ENCODE results near the gene IL32. TPM values are rescaled to one million over a fixed set of nuclear protein-coding genes. Genes with fewer than 3 reads are reported as not detected.

Gene IL32
- 10 to 100 TPM; 24.0 to 53.6 (median 28.9) TPM for total RNA-seq

- no peaks in the 10 kb centered on the region for H3K9me3 ChIP-seq
- H3K4me3 ChIP-seq (replicated peaks in 1 of 3), result peak within 1 kb of the TSS in 1 of 3 donors; percentile 18
- peaks cover 0 to 36% of the 10 kb centered on the region in 2 donors for H3K4me1 ChIP-seq
- 58 to 62% methylated on average over 13 of the region's 13 CpGs for WGBS, 2 donors
- H3K27ac ChIP-seq, result peak within 1 kb of the TSS; percentile 54 to 76 (median 71)
- H3K36me3 ChIP-seq, result no peaks in the 10 kb centered on the region
- intact Hi-C loops (cut with DNase I), result loop anchor here (10.0 kb wide), 1 partner anchor 60 kb away; no protein-coding TSS in a partner anchor
- TF ChIP-seq POLR2A (IDR thresholded peaks at IDR 0.05), result peak in 1 of 2 donors; percentile 16
- TF ChIP-seq, protein P1, sequence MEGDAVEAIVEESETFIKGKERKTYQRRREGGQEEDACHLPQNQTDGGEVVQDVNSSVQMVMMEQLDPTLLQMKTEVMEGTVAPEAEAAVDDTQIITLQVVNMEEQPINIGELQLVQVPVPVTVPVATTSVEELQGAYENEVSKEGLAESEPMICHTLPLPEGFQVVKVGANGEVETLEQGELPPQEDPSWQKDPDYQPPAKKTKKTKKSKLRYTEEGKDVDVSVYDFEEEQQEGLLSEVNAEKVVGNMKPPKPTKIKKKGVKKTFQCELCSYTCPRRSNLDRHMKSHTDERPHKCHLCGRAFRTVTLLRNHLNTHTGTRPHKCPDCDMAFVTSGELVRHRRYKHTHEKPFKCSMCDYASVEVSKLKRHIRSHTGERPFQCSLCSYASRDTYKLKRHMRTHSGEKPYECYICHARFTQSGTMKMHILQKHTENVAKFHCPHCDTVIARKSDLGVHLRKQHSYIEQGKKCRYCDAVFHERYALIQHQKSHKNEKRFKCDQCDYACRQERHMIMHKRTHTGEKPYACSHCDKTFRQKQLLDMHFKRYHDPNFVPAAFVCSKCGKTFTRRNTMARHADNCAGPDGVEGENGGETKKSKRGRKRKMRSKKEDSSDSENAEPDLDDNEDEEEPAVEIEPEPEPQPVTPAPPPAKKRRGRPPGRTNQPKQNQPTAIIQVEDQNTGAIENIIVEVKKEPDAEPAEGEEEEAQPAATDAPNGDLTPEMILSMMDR (IDR thresholded peaks at IDR 0.05), result no peak
- H3K27me3 ChIP-seq, result no peaks in the 10 kb centered on the region
- peak; percentile 47 to 48 for DNase-seq
Measured at GRCh38 chr16:3065069-3065741, at the start of gene IL32. IL32 (plus strand) TSS chr16:3065640; CDS start chr16:3065812, 172 bp downstream.

DNA sequence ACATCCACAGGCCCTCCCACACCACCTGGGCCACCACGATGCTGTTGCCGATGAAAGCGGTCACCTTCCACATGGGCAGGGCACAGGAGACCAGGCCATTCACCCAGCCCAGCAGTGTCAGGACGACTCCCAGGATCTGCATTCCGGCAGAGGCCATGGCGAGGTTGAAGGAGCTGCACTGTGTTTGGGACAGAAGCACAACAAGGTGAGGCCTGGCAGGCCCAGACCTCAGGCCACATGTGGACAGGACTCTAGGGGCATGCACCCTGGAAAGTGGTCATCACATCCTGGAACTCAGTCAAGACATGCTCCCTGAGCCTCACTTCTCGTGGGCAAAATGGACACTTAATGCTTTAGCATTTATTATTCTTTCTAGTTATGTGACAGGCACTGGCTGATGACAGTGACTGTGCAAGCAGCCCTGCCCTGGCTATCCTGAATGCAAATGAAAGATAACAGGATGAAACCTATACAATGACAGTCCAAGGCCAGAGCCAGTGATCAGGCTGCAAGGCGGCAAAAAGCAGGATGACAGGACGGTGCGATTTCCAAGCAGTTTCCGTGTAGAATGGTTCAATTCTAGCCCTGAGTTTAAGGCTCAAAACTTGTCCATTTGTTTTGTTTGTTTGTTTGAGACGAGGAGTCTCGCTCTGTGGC lies 49.4 kb upstream of the IL32 start:
- Histone ChIP-seq H3K4me3 (replicated peaks in 1 of 3) (no peak overlapping the region), H3K9me3 (no peaks in the 10 kb centered on the region), H3K27ac (no peak overlapping the region), H3K4me1 (peaks cover 10 to 27% of the 10 kb centered on the region in 2 donors), H3K36me3 (no peaks in the 10 kb centered on the region), H3K27me3 (no peaks in the 10 kb centered on the region)
- no peak for DNase-seq
- intact Hi-C loops (cut with DNase I), result no loop called here
- TF ChIP-seq POLR2A (IDR thresholded peaks at IDR 0.05), result no peak
- TF ChIP-seq, protein P1 (IDR thresholded peaks at IDR 0.05), result no peak
- WGBS, 2 donors, result 86 to 89% methylated on average over 11 to 13 of the region's 13 CpGs

- 54 to 82% methylated on average over 8 to 18 of the region's 20 CpGs for WGBS, 2 donors
- TF ChIP-seq, protein P1 (IDR thresholded peaks at IDR 0.05), result no peak
- no peak for TF ChIP-seq POLR2A (IDR thresholded peaks at IDR 0.05)
- peaks cover 24 to 34% of the 10 kb centered on the region in 2 donors for H3K4me1 ChIP-seq
- intact Hi-C loops (cut with DNase I), result no loop called here
- H3K27me3 ChIP-seq, result no peaks in the 10 kb centered on the region
- no peak overlapping the region for H3K27ac ChIP-seq
- H3K36me3 ChIP-seq, result no peaks in the 10 kb centered on the region
- no peaks in the 10 kb centered on the region for H3K9me3 ChIP-seq
- DNase-seq, result no peak
- H3K4me3 ChIP-seq (replicated peaks in 1 of 3), result no peak overlapping the region
Measured at GRCh38 chr16:3017344-3017743, 48.1 kb upstream of the IL32 start.

GRCh38 chr16:3017794-3018506 lies 47.5 kb upstream of the IL32 start, which contains the start of gene CLDN6:
CLDN6 (minus strand) TSS chr16:3018183; CDS start chr16:3016021, 2,162 bp downstream.
- 5% methylated on average over 15 to 23 of the region's 52 CpGs for WGBS, 2 donors
- no peak within 1 kb of the TSS for H3K4me3 ChIP-seq (replicated peaks in 1 of 3)
- no peak for TF ChIP-seq POLR2A (IDR thresholded peaks at IDR 0.05)
- TF ChIP-seq, protein P1 (IDR thresholded peaks at IDR 0.05), result peak in 1 of 6 experiments; percentile 6
- intact Hi-C loops (cut with DNase I), result no loop called here
- peak; percentile 30 to 42 for DNase-seq
- no peaks in the 10 kb centered on the region for H3K9me3 ChIP-seq
- H3K4me1 ChIP-seq, result peaks cover 30 to 34% of the 10 kb centered on the region in 2 donors
- no peaks in the 10 kb centered on the region for H3K36me3 ChIP-seq
- no peaks in the 10 kb centered on the region for H3K27me3 ChIP-seq
- no peak within 1 kb of the TSS for H3K27ac ChIP-seq

Measured in thyroid gland (tissue), 4 donors.